ENCODE data around the gene BTLA. TPM values are rescaled to one million over a fixed set of nuclear protein-coding genes. Genes with fewer than 3 reads are reported as not detected.

Gene BTLA
- total and polyA plus RNA-seq, 2 of the 8 experiments (the other 6 are each of a cell fraction or from before 2014, with no cell fraction given) = not detected

DNA sequence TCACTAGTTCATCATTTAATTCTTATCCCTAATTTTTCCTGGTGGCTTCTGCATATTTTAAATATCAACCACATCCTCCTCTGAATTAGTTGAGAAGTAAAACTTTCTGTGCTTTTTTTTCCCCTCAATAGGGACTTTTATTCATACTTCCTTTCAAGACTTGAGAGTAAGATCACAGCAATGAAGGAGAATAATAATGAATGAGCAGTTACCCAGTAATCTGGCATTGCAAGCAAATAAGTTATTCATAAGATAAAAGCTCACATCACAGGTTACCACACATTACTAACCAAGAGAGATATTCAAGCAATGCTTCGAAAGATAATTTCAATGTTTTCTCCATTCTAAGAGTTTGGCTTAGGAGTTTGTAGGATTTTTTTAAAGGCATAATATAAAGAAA is 50.3 kb downstream of the BTLA start:
- no peak overlapping the region for H4K8ac ChIP-seq (ENCODE audit: extremely low read depth, insufficient read depth, low read length)
- no peak overlapping the region for H3K4me3 ChIP-seq (ENCODE audit: extremely low read depth in 1 of 4, insufficient read depth in 2 of 4, low read depth in 3 of 4, low read length in 4 of 4)
- H3K4me1 ChIP-seq (replicated peaks in 1 of 4; ENCODE audit: control insufficient read depth in 3 of 4, insufficient read depth in 4 of 4, low read length in 3 of 4) = no peaks in the 10 kb centered on the region
- no peak overlapping the region for H2BK12ac ChIP-seq (ENCODE audit: low read depth, low read length)
- no peak overlapping the region for H3K18ac ChIP-seq (ENCODE audit: extremely low read depth, low read length)
- H3K56ac ChIP-seq (replicated peaks; ENCODE audit: insufficient read length, low read depth, low read length) = no peak overlapping the region
- H2BK15ac ChIP-seq (ENCODE audit: low read length) = no peak overlapping the region
- no peaks in the 10 kb centered on the region for H3K79me2 ChIP-seq (ENCODE audit: control insufficient read depth in 1 of 2, insufficient read depth in 2 of 2, low read length in 2 of 2)
- no peaks in the 10 kb centered on the region for H3K79me1 ChIP-seq (ENCODE audit: low read depth, low read length)
- DNase-seq (ENCODE audit: low read depth in 1 of 2, low spot score in 2 of 2) = no peak
- H2AK5ac ChIP-seq (ENCODE audit: low read depth, low read length) = no peak overlapping the region
- H3K4me2 ChIP-seq (ENCODE audit: insufficient read depth in 1 of 2, low read depth in 2 of 2, low read length in 2 of 2) = no peak overlapping the region
- no peaks in the 10 kb centered on the region for H3K36me3 ChIP-seq (ENCODE audit: control insufficient read depth in 2 of 4, insufficient read depth in 4 of 4, low read length in 3 of 4)
- no peaks in the 10 kb centered on the region for H4K20me1 ChIP-seq (replicated peaks in 1 of 2; ENCODE audit: control insufficient read depth in 1 of 2, insufficient read depth in 2 of 2, low read length in 2 of 2)
- H3K23ac ChIP-seq (ENCODE audit: insufficient read length) = no peak overlapping the region
- no peak overlapping the region for H2BK5ac ChIP-seq (ENCODE audit: low read depth, low read length)
- WGBS, 2 experiments (ENCODE audit: extremely low coverage in 1 of 2, insufficient coverage in 1 of 2, insufficient read length in 1 of 2, insufficient replicate concordance in 2 of 2, low coverage in 1 of 2, low lambda C conversion rate in 2 of 2, missing lambda C conversion rate in 1 of 2) = 95% methylated on average over 1 of the region's 1 CpG; no CpG with 5 or more reads in 1 of the 2 experiments
- H2AFZ ChIP-seq (ENCODE audit: low read length) = no peak overlapping the region
- H2BK20ac ChIP-seq (ENCODE audit: low read length) = no peak overlapping the region
- ChIA-PET CTCF (ENCODE audit: partially characterized antibody) (interaction anchor here (1.9 kb wide), 1 partner anchor 11 kb away, joined by 4 read pairs; no protein-coding TSS in a partner anchor), POLR2A (ENCODE audit: partially characterized antibody) (no interaction called here)
- no peak overlapping the region for H3K27ac ChIP-seq (ENCODE audit: low read depth, low read length)
- no peak overlapping the region for H2BK120ac ChIP-seq (replicated peaks; ENCODE audit: low read depth, low read length)
- H4K5ac ChIP-seq (ENCODE audit: insufficient read length, low read depth, low read length) = no peak overlapping the region
- no peak overlapping the region for H3K14ac ChIP-seq (ENCODE audit: insufficient read length)
- no peak overlapping the region for H3K9ac ChIP-seq (replicated peaks in 1 of 4; ENCODE audit: extremely low read depth in 1 of 4, low read depth in 3 of 4, low read length in 3 of 4)
- H4K91ac ChIP-seq (replicated peaks; ENCODE audit: insufficient read length, low read length) = no peak overlapping the region
- H3K23me2 ChIP-seq (ENCODE audit: low read depth, low read length) = no peaks in the 10 kb centered on the region
- no peaks in the 10 kb centered on the region for H3K27me3 ChIP-seq (replicated peaks in 1 of 4; ENCODE audit: control insufficient read depth in 3 of 4, extremely low read depth in 1 of 4, insufficient read depth in 3 of 4, low read length in 3 of 4)
- H3K4ac ChIP-seq (replicated peaks; ENCODE audit: insufficient read length, low read depth, low read length) = no peak overlapping the region
- no peak for FAIRE-seq
- no peaks in the 10 kb centered on the region for H3K9me3 ChIP-seq (ENCODE audit: insufficient read depth in 2 of 2, low read depth in 1 of 2, low read length in 1 of 2)
- TF ChIP-seq SP4 (IDR thresholded peaks at IDR 0.05; ENCODE audit: low read length) = no peak
- TF ChIP-seq POU5F1 (IDR thresholded peaks at IDR 0.05; ENCODE audit: low read depth, low read length) = no peak
- no peak for TF ChIP-seq KDM1A (IDR thresholded peaks at IDR 0.05; ENCODE audit: borderline replicate concordance, low read length)
- TF ChIP-seq TBP (IDR thresholded peaks at IDR 0.05; ENCODE audit: low read depth, low read length) = no peak
- no peak for TF ChIP-seq CBX8 (IDR thresholded peaks at IDR 0.05; ENCODE audit: borderline replicate concordance, low read depth, low read length)

Data from H1 (cell line).